Right ventricle myocardium inferior (tissue), 1 donor: ENCODE data around the gene BAIAP3. TPM values are rescaled to one million over a fixed set of nuclear protein-coding genes. Genes with fewer than 3 reads are reported as not detected.
A peak's percentile ranks its signal among the peaks of the same experiment; 100 is the strongest.
"Not testable (repeated sequence)": the region's sequence is repeated elsewhere in the genome, so short reads cannot be mapped to it uniquely, and the experiment has no call there.

Experiments used
- ATAC-seq: fragments of 200-7000 bp; cut with Tn5 transposase; one replicate; pipeline ENCODE4 v1.9.1; 2020; ENCODE audit warnings: mild to moderate bottlenecking, moderate library complexity
- DNase-seq: peaks from one replicate; pipeline ENCODE4 v3.0.0; 2021; ENCODE audit errors: missing footprints
- intact Hi-C: fragments of 100-400 bp; cut with DNase I; formaldehyde crosslinking; loops from one replicate; pipeline ENCODE4 v1.11.0; 2022
- long read RNA-seq: library from polyadenylated mRNA; unstranded; transcript quantifications from one replicate; pipeline ENCODE4 v2.0.0, GENCODE V29; 2021
- total RNA-seq: library from RNA; stranded (reverse); fragmentation: NEBNext Ultra II Directional; extraction: Animal tissue kit (Norgen Biotek cat#: 25700); gene quantifications from one replicate; pipeline ENCODE4 v1.2.1, GENCODE V29; 2021
- donor health status: DM: no; HTN: yes; CAD: no; lungs with severe emphysema.

Gene BAIAP3, protein sequence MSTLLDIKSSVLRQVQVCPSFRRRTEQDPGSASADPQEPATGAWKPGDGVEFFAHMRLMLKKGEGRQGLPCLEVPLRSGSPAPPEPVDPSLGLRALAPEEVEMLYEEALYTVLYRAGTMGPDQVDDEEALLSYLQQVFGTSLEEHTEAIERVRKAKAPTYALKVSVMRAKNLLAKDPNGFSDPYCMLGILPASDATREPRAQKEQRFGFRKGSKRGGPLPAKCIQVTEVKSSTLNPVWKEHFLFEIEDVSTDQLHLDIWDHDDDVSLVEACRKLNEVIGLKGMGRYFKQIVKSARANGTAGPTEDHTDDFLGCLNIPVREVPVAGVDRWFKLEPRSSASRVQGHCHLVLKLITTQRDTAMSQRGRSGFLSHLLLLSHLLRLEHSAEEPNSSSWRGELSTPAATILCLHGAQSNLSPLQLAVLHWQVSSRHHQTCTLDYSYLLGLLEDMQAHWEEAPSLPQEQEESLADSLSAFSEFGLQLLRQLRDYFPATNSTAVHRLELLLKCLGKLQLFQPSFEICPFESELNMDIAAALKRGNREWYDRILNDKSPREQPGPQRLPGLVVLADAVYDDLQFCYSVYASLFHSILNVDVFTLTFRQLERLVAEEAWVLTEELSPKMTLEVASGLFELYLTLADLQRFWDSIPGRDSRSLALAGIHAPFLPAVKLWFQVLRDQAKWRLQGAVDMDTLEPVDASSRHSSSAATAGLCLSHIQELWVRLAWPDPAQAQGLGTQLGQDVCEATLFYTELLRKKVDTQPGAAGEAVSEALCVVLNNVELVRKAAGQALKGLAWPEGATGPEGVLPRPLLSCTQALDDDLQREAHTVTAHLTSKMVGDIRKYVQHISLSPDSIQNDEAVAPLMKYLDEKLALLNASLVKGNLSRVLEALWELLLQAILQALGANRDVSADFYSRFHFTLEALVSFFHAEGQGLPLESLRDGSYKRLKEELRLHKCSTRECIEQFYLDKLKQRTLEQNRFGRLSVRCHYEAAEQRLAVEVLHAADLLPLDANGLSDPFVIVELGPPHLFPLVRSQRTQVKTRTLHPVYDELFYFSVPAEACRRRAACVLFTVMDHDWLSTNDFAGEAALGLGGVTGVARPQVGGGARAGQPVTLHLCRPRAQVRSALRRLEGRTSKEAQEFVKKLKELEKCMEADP
- total RNA-seq = 1.9 TPM
- long read RNA-seq, partial matches to known transcripts = 2 of 3 reads
- long read RNA-seq, other reads (novel, unspliced or antisense) = 0 of 3 reads

- intact Hi-C loops = no loop called here
- ATAC-seq = peak; percentile 72
- DNase-seq = peak; percentile 77
These were observed at the start of gene BAIAP3 for GRCh38 chr16:1333149-1333812. BAIAP3 (plus strand) TSS chr16:1333645; CDS start chr16:1338550, 4,905 bp downstream.

GRCh38 chr16:1283996-1284616 lies 49.3 kb upstream of the BAIAP3 start:
- peak; percentile 37 for DNase-seq
- ATAC-seq = no peak
- intact Hi-C loops = no loop called here

DNA sequence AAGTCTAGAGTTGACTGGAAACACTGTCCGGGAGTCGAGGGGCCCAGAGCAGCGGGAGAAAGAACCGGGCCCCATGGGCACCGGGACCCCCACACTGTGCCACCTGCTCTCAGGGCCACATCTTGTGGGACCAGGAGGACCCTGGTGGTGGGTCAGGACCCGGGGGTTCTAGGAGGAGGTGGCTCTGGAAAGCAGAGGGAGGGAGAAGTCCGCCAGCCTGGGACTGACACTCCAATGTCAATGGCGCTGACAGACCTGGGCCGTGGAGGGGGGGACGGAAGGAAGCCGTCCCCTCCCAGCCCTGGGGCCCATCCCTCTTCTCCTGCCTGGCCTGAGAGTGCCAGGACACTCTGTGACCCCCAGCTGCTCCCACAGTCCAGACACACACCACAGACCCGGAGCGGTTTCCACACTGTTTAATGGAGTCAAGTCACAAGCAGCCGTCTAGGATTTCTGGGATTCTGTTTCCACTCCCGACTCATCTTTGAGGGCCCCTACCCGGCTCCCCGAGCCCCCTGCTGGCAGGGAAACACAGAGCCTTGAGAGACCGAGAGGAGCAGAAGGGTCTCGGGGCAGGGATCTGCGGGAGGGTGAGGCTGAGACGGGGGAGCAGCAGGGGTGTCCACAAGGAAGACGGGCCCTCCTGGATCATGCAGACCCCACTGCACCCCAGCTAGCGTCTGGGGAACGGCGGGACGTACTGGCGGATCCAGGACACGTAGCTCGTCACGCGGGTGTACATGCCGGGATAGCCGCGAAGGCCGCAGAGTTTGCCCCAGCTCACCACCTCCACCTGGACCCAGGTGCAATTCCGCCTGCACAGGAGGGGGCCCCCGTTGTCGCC lies 47.6 kb upstream of the BAIAP3 start:
- intact Hi-C loops = no loop called here
- ATAC-seq (no peak), DNase-seq (no peak)

DNA sequence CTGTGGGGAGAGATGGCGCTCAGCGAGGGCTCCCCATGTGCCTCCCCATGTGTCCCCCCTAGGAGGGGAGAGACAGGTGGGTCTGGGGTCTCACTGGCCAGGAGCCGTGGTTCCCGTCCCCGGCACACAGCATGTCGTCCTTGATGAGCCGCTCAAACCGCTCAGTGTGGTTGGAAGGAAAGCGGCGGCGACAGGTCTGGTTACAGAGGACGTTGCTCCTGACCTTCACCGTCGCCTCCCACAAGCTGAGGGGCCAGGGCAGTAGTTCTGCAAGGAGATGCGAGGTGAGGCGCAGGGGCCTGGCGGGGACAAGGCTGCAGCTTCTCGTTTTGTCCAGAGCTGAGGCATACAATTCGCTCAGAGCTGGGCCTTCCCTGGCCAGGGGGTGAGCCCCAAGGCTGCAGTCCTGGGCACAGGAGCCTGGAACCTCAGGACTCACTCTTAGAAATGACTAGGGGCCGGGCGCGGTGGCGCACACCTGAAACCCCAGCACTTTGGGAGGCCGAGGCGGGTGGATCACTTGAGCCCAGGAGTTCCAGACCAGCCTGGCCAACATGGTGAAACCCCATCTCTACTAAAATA lies 46.8 kb upstream of the BAIAP3 start:
- DNase-seq = no peak
- no peak for ATAC-seq
- intact Hi-C loops = no loop called here

GRCh38 chr16:1287982-1288670 lies 45.3 kb upstream of the BAIAP3 start:
- DNase-seq (no peak), ATAC-seq (peak; percentile 58)

GRCh38 chr16:1288813-1289476 lies 44.5 kb upstream of the BAIAP3 start:
- intact Hi-C loops = no loop called here
- ATAC-seq = no peak
- DNase-seq = no peak

More at GRCh38 chr16:1287982-1288670, 45.3 kb upstream of the BAIAP3 start:
- intact Hi-C loops = no loop called here

GRCh38 chr16:1289477-1289866 lies 44.0 kb upstream of the BAIAP3 start:
- intact Hi-C loops = no loop called here
- ATAC-seq = no peak
- DNase-seq = no peak

- DNase-seq = no peak
- intact Hi-C loops = no loop called here
- no peak for ATAC-seq
These were observed 43.4 kb upstream of the BAIAP3 start for GRCh38 chr16:1290063-1290501.

GRCh38 chr16:1290860-1291575 lies 42.4 kb upstream of the BAIAP3 start:
- DNase-seq = peak; percentile 28
- ATAC-seq = no peak
- intact Hi-C loops = no loop called here

- intact Hi-C loops = no loop called here
- DNase-seq (no peak), ATAC-seq (no peak)
These were observed 41.9 kb upstream of the BAIAP3 start for GRCh38 chr16:1291576-1291974.

DNA sequence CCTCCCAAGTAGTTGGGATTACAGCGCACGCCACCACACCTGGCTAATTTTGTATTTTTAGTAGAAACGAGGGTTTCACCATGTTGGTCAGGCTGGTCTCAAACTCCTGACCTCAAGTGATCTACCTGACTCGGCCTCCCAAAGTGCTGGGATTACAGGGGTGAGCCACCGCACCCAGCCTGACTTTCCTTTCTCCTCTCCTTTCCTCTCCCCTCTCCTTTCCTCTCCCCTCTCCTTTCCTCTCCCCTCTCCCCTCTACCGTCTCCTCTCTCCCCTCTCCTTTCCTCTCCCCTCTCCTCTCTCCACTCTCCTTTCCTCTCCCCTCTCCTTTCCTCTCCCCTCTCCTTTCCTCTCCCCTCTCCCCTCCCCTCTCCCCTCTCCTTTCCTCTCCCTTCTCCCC lies 41.2 kb upstream of the BAIAP3 start:
- intact Hi-C loops, DNase-seq, ATAC-seq: not testable (repeated sequence)

- intact Hi-C loops, ATAC-seq: not testable (repeated sequence)
- peak; percentile 9 for DNase-seq
These were observed 40.6 kb upstream of the BAIAP3 start for GRCh38 chr16:1292808-1293207.

DNA sequence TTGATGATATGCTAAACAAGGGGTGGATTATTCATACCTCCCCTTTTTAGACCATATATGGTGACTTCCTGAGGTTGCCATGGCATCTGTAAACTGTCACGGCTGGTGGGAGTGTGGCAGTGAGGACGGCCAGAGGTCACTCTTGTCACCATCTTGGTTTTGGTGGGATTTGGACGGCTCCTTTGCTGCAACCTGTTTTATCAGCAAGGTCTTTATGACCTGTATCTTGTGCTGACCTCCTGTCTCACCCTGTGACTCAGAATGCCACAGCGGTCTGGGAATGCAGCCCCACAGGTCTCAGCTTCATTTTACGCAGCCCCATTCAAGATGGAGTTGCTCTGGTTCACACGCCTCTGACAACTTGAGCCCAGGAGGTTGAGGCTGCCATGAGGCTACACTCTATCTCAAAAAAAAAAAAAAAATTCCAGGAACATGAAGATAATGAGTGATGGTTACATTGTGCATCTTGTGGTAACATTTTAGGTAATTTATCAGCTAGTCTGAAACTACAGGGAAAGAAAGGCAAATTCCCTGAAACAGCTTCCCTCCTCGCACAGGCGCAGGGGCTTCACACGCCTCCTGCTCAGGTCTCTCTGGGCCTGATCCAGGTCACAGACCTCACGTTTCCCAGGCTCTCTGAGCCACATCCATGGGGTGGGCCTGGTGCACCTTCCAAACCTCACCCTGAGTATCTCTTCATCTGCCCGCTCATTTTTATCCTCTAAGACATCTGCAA lies 39.4 kb upstream of the BAIAP3 start:
- no peak for ATAC-seq
- intact Hi-C loops = no loop called here

GRCh38 chr16:1295465-1295864 lies 38.0 kb upstream of the BAIAP3 start:
- intact Hi-C loops = no loop called here
- ATAC-seq = no peak
- no peak for DNase-seq

More for the DNA sequence above, 39.4 kb upstream of the BAIAP3 start:
- DNase-seq = peak; percentile 33

GRCh38 chr16:1296688-1297017 lies 36.8 kb upstream of the BAIAP3 start:
- intact Hi-C loops, DNase-seq, ATAC-seq: not testable (repeated sequence)
